GM06990 (cell line): ENCODE measurements around the gene ALPP.
"Not testable (repeated sequence)": the region's sequence is repeated elsewhere in the genome, so short reads cannot be mapped to it uniquely, and the experiment has no call there.

Source experiments
- DNase-seq: peaks from one replicate; pipeline ENCODE4 v3.0.0-alpha.2; 2011; ENCODE audit not compliant: insufficient read length; ENCODE audit errors: extremely low read depth
- H3K27me3 ChIP-seq: replicated peaks from 2 replicates; pipeline ENCODE4 v1.6.0; 2011; ENCODE audit warnings: low read length; ENCODE audit not compliant: control insufficient read depth, insufficient read depth
- H3K36me3 ChIP-seq: 2 replicates; pipeline ENCODE4 v1.5.1; 2011; ENCODE audit warnings: low read length; ENCODE audit not compliant: control insufficient read depth, insufficient read depth
- H3K4me3 ChIP-seq: replicated peaks from 2 replicates; pipeline ENCODE4 v1.5.1; 2011; ENCODE audit warnings: low read depth, mild to moderate bottlenecking, control low read depth, low read length
- TF ChIP-seq, protein P1 (sequence below): IDR thresholded peaks from 2 replicates; pipeline ENCODE4 v1.5.1; 2011; ENCODE audit warnings: low read length, control low read depth, mild to moderate bottlenecking, inconsistent platforms; ENCODE audit not compliant: insufficient read depth, poor library complexity, severe bottlenecking

Gene ALPP

DNA sequence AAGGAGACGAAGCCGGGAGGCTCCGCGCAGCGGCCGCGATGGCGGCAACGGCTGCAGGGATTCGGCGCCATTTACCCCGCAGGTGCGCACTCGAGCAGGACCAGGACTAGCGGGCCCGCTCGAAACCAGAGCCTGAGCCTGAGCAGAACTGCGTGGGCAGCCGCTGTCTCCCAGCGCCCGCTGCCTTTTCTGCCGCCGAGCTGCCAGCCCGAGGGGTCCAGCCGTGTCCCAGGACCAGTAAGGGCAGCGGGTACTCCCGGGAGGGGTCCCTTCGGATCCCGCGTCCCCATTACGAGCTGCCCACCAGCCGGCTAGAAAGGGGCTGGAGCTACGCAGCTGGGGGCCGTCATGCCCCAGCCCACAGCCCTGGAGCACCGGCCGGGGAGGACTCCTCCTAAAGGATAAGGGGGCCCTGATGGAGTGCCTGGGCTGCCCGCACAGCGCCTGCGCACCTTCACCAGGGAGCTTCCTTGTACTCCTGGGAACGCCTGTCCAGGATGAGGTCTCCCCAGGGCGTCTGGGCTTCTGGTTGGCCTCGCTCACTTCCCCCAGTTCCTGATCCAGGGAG is 9.9 kb downstream of the ALPP start:
- Histone ChIP-seq H3K36me3 (no peaks in the 10 kb centered on the region), H3K27me3 (no peaks in the 10 kb centered on the region), H3K4me3 (no peak overlapping the region)
- TF ChIP-seq, protein P1, sequence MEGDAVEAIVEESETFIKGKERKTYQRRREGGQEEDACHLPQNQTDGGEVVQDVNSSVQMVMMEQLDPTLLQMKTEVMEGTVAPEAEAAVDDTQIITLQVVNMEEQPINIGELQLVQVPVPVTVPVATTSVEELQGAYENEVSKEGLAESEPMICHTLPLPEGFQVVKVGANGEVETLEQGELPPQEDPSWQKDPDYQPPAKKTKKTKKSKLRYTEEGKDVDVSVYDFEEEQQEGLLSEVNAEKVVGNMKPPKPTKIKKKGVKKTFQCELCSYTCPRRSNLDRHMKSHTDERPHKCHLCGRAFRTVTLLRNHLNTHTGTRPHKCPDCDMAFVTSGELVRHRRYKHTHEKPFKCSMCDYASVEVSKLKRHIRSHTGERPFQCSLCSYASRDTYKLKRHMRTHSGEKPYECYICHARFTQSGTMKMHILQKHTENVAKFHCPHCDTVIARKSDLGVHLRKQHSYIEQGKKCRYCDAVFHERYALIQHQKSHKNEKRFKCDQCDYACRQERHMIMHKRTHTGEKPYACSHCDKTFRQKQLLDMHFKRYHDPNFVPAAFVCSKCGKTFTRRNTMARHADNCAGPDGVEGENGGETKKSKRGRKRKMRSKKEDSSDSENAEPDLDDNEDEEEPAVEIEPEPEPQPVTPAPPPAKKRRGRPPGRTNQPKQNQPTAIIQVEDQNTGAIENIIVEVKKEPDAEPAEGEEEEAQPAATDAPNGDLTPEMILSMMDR: no peak
- no peak for DNase-seq

DNA sequence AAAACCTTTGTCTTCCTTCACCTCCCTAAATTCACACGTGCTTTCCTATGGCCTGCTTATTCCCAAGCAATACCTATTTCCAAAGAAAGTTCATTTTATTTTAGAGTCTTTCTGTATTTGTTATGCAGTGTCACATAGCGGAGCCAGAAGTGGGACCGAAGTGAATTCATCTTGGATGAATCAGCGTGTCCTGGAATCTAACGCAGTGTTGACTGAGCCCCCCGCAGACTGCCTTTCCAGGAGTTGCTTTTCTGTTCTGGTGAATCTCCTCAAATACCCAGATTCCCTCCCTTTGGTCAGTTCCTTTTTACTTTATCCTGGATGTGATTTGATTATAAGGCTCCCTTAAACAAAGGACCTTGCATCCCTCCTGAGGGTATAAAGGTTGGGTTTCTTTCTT is 10.8 kb downstream of the ALPP start:
- H3K27me3 ChIP-seq: no peaks in the 10 kb centered on the region
- DNase-seq: no peak
- TF ChIP-seq, protein P1: no peak
- H3K4me3 ChIP-seq: no peak overlapping the region
- no peaks in the 10 kb centered on the region for H3K36me3 ChIP-seq

DNA sequence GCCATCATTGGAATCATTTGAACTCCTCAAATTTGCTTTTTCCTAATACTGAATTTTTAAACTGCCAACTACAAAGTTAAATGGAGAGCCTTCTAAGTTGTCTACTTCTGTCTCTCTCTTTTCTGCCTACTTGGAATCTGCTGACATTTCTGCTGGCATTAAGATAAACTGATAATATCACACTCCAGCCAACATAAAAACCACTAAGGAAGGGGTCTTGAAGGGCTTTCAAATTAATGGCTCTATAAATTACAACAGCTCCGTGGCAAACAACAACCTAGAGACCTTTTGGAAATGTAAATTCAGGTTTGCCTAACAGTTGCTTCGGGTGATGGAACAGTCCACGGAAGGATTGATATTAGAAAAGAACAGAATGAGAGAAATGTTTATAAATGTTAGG is 12.1 kb downstream of the ALPP start:
- no peaks in the 10 kb centered on the region for H3K27me3 ChIP-seq
- no peak overlapping the region for H3K4me3 ChIP-seq
- DNase-seq: no peak
- H3K36me3 ChIP-seq: no peaks in the 10 kb centered on the region
- TF ChIP-seq, protein P1: no peak

DNA sequence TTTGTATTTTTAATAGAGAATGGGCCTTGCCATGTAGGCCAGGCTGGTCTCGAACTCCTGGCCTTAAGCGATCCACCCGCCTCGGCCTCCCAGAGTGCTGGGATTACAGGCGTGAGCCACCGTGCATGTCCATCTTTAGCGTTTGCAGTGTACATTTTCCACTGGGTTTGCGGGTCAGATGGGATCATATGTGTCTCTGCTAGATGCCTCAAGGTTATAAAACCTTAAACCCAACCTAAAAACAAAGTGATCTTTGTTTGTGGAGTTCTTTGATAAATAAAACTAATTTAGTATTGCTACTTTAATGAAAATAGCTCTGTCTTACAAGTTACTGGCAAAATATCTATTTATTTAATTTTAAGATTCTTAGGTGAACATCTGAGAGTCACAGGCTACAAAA is 15.0 kb downstream of the ALPP start:
- Histone ChIP-seq H3K27me3 (no peaks in the 10 kb centered on the region), H3K4me3 (no peak overlapping the region), H3K36me3 (no peaks in the 10 kb centered on the region)
- DNase-seq: no peak
- TF ChIP-seq, protein P1: no peak

DNA sequence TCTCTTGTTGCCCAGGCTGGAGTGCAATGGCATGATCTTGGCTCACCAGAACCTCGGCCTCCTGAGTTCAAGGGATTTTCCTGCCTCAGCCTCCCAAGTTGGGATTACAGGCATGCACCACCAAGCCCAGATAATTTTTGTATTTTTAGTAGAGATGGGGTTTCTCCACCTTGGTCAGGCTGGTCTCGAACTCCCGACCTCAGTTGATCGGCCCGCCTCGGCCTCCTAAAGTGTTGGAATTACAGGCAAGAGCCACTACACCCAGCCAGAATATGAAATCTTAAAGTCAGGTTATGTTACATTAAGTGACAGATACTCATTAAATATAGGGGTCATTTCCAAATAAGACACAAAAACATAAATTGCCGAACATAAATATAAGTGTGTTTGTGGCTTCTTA is 15.9 kb downstream of the ALPP start:
- H3K36me3 ChIP-seq, H3K4me3 ChIP-seq: not testable (repeated sequence)

DNA sequence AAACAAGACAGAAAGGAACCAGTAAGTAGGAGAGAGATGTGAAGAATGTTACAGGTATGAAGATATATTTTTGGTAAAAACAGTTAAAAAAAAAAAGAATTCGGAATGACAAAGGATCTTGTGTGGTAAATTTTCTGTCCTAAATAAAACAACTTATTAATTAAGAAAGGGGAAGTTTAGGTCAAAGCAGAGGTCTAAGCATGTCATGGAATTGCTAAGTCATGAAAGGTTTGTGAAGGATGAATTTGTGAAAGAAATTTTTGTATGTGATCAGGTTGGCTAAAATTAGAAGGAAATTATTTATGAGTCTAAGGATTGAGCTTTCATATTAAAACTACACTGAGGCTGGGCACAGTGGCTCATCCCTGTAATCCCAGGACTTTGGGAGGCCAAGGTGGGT is 17.0 kb downstream of the ALPP start:
- TF ChIP-seq, protein P1: no peak
- DNase-seq: no peak
- Histone ChIP-seq H3K4me3 (no peak overlapping the region), H3K36me3 (no peaks in the 10 kb centered on the region), H3K27me3 (no peaks in the 10 kb centered on the region)

More for the DNA sequence above, 15.9 kb downstream of the ALPP start:
- not testable (repeated sequence) for H3K27me3 ChIP-seq, DNase-seq
